Tibial nerve (tissue), 3 donors: ENCODE results near the gene SECTM1.
"Not testable (repeated sequence)": the region's sequence is repeated elsewhere in the genome, so short reads cannot be mapped to it uniquely, and the experiment has no call there.

Experiments
- CTCF ChIP-seq, 5 experiments: fragments of 200-600 bp in 3 of 5; fragments of 450-650 bp in 2 of 5; sonication (generic) in 3 of 5; IDR thresholded peaks; one replicate each; pipeline ENCODE4 v1.5.1; 2016 to 2019; ENCODE audit warnings: antibody characterized with exemption in 5 of 5, mild to moderate bottlenecking in 3 of 5, moderate library complexity in 2 of 5
- POLR2A ChIP-seq, 2 donors: fragments of 450-650 bp; IDR thresholded peaks; one replicate each; pipeline ENCODE4 v1.6.1; 2017; ENCODE audit warnings: antibody characterized with exemption in 2 of 2, mild to moderate bottlenecking in 2 of 2, moderate library complexity in 2 of 2

DNA sequence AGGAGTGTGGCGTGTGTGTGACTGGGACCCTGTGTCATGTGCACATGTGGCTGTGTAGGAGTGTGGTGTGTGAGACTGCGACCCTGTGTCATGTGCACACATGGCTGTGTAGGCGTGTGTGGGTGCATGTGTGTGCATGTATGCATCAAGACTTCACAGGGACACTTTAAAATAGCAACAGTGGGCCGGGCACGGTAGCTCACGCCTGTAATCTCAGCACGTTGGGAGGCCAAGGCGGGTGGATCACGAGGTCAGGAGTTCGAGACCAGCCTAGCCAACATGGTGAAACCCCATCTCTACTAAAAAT, 48.1 kb upstream of the SECTM1 start:
- TF ChIP-seq CTCF, POLR2A (IDR thresholded peaks at IDR 0.05): not testable (repeated sequence)
